GM15510 (cell line): ENCODE data around the gene RPF1.

ENCODE experiments used
- POLR2A ChIP-seq: IDR thresholded peaks from 3 replicates; pipeline ENCODE4 v1.6.1; 2011; ENCODE audit warnings: borderline replicate concordance; ENCODE audit not compliant: insufficient read length; ENCODE audit errors: extremely low read depth

Gene RPF1

DNA sequence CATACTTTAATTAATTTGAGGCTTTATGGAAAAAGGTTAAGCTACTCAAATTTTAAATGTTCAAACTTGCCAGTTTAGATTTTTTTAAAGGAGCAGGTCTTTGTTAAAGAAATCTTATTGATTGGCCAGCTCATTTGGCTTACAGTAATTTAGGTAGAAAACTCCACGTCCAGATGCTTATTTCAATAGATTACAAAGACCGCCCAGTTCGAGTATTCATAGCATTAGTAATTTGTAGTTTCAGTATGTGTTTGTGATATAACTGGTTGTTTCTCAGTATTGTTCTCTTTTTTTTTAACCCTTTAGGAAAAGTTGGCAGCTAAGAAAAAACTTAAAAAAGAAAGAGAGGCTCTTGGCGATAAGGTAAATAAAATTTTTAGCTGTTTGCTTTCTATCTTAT is 1.6 kb downstream of the RPF1 start:
- no peak for TF ChIP-seq POLR2A

- TF ChIP-seq POLR2A = no peak
Observed at GRCh38 chr1:84481317-84481716, 2.3 kb downstream of the RPF1 start.

DNA sequence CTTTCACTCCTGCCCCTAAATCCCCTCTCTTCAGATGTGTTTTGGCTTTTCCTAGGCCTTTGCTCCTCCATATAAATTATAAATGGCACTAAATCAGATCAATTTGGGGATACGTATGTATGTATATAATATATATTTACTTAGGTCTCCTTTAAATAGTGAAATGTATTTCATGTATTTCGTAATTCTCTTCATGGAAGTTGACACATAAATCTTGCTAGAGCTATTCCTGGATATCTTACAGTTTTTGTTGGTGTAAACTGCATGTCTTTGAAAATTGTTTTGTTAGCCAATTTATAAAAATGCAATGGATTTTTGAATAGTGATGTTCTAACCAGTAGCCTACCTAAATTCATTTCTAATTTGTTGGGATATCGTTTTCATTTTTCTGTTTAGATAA is 9.0 kb downstream of the RPF1 start:
- no peak for TF ChIP-seq POLR2A

- TF ChIP-seq POLR2A = no peak
Observed at GRCh38 chr1:84489766-84490165, 10.7 kb downstream of the RPF1 start.

GRCh38 chr1:84492726-84493125 is 13.7 kb downstream of the RPF1 start:
- no peak for TF ChIP-seq POLR2A

GRCh38 chr1:84493747-84494146 is 14.7 kb downstream of the RPF1 start:
- no peak for TF ChIP-seq POLR2A

- no peak for TF ChIP-seq POLR2A
Observed at GRCh38 chr1:84496498-84496897, 17.4 kb downstream of the RPF1 start.

GRCh38 chr1:84497631-84498275 is 18.7 kb downstream of the RPF1 start:
- TF ChIP-seq POLR2A = no peak

GRCh38 chr1:84502927-84503326 is 23.9 kb downstream of the RPF1 start:
- no peak for TF ChIP-seq POLR2A

DNA sequence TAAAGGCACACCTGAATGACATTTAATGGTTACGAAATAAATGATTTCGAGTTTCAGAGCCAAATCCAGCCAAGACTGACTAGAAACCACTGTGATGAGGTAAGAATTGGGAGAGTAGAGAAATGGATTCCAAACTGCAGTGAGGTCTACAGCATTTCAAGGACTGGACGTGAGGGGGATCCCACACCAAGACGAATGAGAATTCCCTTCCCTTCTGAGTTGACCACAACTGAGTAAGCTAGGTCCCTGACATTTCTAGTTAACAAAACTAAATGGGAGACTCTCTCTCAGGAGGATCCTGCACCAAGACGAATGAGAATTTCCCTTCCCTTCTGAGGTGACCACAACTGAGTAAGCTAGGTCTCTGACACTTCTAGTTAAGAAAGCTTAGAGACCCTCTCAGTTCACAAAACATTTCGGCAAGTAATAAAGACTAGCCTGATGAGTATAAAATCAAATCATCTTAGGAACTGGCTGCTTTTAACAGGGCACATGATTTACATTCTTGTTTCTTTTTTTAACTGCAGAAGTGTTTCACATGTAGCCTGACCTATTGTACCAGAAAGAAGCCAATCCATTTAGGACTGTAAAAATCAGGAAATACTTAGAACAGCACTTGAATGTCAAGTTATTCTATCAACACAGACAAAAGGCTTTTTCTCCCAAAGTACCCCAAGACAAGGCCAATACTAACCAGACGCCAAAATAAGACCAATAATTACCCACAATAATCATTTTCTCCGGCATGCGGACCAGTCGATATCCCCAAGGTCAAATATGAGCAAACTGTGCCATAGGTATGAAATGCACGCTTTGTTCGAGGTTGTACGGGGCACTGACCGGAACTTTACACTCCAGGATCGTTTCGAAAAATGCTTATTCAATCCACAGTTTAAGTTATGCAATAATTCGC is 25.8 kb downstream of the RPF1 start:
- no peak for TF ChIP-seq POLR2A

DNA sequence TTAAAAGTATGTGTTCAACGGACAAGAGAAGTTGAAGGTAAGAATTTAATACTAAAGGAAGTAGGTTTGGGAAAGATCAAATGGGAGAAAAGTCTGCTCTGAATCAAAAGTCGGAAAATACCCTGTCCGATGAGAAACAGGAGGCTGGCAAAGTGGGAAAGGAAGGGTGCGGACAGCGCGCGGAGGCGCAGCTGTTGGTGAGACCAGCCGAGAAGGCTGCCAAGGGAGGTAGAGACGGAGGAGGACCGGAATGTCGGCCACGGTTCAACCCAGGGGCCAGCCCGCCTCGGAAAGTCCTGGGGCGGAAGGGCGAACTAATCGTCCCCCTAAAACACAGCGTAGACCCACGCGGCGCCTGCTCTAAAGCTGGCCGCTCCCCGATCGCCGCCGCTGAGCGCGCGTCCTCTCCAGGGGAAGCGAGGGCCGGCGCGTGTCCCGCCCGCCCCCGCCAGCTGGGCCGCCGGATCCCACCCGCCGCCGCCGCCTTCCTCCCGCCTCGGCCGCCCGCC is 26.5 kb downstream of the RPF1 start:
- no peak for TF ChIP-seq POLR2A

DNA sequence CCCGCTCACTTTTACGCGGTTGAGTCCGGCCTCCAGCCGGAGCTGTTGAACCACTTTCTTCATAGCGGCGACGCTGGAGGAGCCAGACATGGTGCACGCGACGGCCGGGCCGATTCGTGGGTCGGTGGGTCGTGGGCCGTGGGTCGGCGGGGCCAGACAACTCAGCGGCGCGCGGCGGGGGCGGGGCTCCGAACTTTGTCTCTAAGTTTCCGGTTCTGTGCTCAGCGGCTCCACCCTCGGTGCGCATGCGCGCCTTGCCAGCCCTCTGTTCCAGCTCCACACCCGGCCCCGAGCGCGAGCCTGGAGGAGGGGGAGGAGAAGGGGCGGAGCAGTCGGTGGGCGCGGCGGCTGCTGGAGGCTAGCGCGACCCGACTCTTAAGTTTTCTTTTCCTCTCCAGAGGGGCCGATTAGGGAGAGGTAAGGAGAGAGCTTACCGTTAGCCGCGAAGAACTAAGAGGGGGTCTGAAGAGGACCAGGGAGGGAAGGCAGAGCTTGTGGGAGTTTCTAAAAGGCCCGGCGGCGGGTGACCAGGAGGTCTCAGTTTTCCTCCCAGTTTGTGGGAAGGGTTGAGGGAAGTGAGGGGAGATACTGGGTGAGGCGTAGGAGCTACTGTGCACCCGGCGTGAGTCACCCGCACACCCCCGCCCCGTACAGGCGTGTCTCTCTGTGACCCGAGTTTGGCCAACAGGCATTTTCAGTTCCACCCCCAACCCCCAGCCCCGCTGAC is 27.1 kb downstream of the RPF1 start, which contains the start of the genes GNG5 and SPATA1:
Gene GNG5, minus strand, starts transcription at position 580 of the 727 bp plus-strand sequence. Its CDS starts 490 bp downstream, at position 90.
Gene SPATA1, plus strand, starts transcription at position 385 of the 727 bp plus-strand sequence. CDS start 9,974 bp downstream, outside the sequence.
- peak; percentile 62 for TF ChIP-seq POLR2A

- TF ChIP-seq POLR2A = peak; percentile 32
Observed at GRCh38 chr1:84506729-84507453, 27.8 kb downstream of the RPF1 start.

GRCh38 chr1:84508510-84508909 is 29.4 kb downstream of the RPF1 start:
- no peak for TF ChIP-seq POLR2A

DNA sequence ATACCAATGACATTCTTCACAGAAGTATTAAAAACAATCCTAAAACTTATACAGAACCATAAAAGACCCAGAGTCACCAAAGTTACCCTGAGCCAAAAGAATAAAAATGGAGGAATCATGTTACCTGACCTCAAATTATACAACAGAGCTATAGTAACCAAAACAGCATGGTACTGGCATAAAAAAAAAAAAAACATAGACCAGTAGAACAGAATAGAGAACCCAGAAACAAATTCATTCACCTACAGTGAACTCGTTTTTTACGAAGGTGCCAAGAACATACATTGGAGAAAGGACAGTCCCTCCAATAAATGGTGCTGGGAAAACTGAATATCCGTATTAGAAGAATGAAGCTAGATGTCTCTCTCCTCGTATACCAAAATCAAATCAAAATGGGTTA is 30.0 kb downstream of the RPF1 start:
- no peak for TF ChIP-seq POLR2A

GRCh38 chr1:84510165-84510564 is 31.1 kb downstream of the RPF1 start:
- no peak for TF ChIP-seq POLR2A
